IMR-90 (cell line): ENCODE measurements around the gene ARHGAP10. TPM values are rescaled to one million over a fixed set of nuclear protein-coding genes. Genes with fewer than 3 reads are reported as not detected.

Experiments
- ATAC-seq: fragments of 200-7000 bp; cut with Tn5 transposase; 2 replicates; pipeline ENCODE4 v1.9.1; 2020; ENCODE audit warnings: low read depth, mild to moderate bottlenecking, moderate library complexity
- BruUV-seq: library from RNA; stranded (reverse); fragments of 400-500 nt; replicated peaks from 2 replicates; lab custom pipeline; 2021; lab: Mats Ljungman, UMichigan
- CTCF ChIA-PET: fragments of 300-600 bp; formaldehyde crosslinking; extraction: SDS; loops from one replicate; lab custom pipeline; 2021; ENCODE audit warnings: antibody characterized with exemption; lab: Yijun Ruan, JAX
- POLR2A ChIA-PET: fragments of 300-600 bp; sonication (Branson Sonifier 250); formaldehyde crosslinking; loops from one replicate; lab custom pipeline; 2022; ENCODE audit warnings: antibody characterized with exemption; ENCODE audit not compliant: unreplicated experiment; lab: Charles Lee
- DNase-seq: peaks from one replicate; pipeline ENCODE4 v3.0.0; 2013
- H2AFZ ChIP-seq: replicated peaks from 2 replicates; pipeline ENCODE3; 2013; ENCODE audit warnings: low read length, mild to moderate bottlenecking; ENCODE audit not compliant: poor library complexity
- H2AK5ac ChIP-seq: 2 replicates; pipeline ENCODE4 v1.6.1; 2013; ENCODE audit warnings: low read depth, low read length, inconsistent platforms
- H2AK9ac ChIP-seq: replicated peaks from 2 replicates; pipeline ENCODE3; 2013; ENCODE audit warnings: mild to moderate bottlenecking, low read depth, low read length, moderate library complexity; ENCODE audit not compliant: poor library complexity
- H2BK120ac ChIP-seq: 2 replicates; pipeline ENCODE4 v1.6.1; 2013; ENCODE audit warnings: low read depth, low read length, inconsistent platforms
- H2BK15ac ChIP-seq: 3 replicates; pipeline ENCODE4 v1.6.1; 2013; ENCODE audit warnings: low read depth, low read length, inconsistent platforms
- H2BK20ac ChIP-seq: 2 replicates; pipeline ENCODE4 v1.6.1; 2013; ENCODE audit warnings: low read depth, mild to moderate bottlenecking, inconsistent platforms, low read length, moderate library complexity
- H2BK5ac ChIP-seq: 2 replicates; pipeline ENCODE4 v1.6.1; 2013; ENCODE audit warnings: mild to moderate bottlenecking, low read depth, low read length, inconsistent platforms; ENCODE audit not compliant: poor library complexity, severe bottlenecking
- H3K14ac ChIP-seq: replicated peaks from 2 replicates; pipeline ENCODE4 v1.6.1; 2013; ENCODE audit warnings: low read depth, low read length, inconsistent platforms
- H3K18ac ChIP-seq: 2 replicates; pipeline ENCODE4 v1.6.1; 2013; ENCODE audit warnings: low read depth, low read length, control low read depth
- H3K23ac ChIP-seq: 2 replicates; pipeline ENCODE4 v1.6.1; 2013; ENCODE audit warnings: low read depth, low read length, inconsistent platforms
- H3K27ac ChIP-seq: 2 replicates; pipeline ENCODE4 v1.5.1; 2013; ENCODE audit warnings: mild to moderate bottlenecking, control low read depth, low read length; ENCODE audit not compliant: insufficient read depth
- H3K27me3 ChIP-seq: 2 replicates; pipeline ENCODE4 v1.6.1; 2013; ENCODE audit warnings: low read length; ENCODE audit not compliant: control insufficient read depth, insufficient read depth
- H3K36me3 ChIP-seq: 2 replicates; pipeline ENCODE4 v1.6.1; 2013; ENCODE audit warnings: low read length, mixed read lengths; ENCODE audit not compliant: control insufficient read depth, insufficient read depth
- H3K4ac ChIP-seq: 2 replicates; pipeline ENCODE4 v1.6.1; 2013; ENCODE audit warnings: low read depth, low read length, inconsistent platforms
- H3K4me1 ChIP-seq: 2 replicates; pipeline ENCODE4 v1.6.1; 2013; ENCODE audit warnings: low read length, mixed read lengths; ENCODE audit not compliant: control insufficient read depth, insufficient read depth
- H3K4me2 ChIP-seq: 2 replicates; pipeline ENCODE4 v1.6.1; 2013; ENCODE audit warnings: low read depth, mild to moderate bottlenecking, control low read depth, low read length, moderate library complexity
- H3K4me3 ChIP-seq: 2 replicates; pipeline ENCODE4 v1.5.1; 2013; ENCODE audit warnings: low read depth, mild to moderate bottlenecking, control low read depth, low read length, moderate library complexity; ENCODE audit not compliant: insufficient read depth
- H3K56ac ChIP-seq: 2 replicates; pipeline ENCODE4 v1.6.1; 2013; ENCODE audit warnings: low read length, inconsistent platforms; ENCODE audit not compliant: insufficient read depth; ENCODE audit errors: extremely low read depth
- H3K79me1 ChIP-seq, 2 experiments: 2 replicates each; pipeline ENCODE4 v1.6.1; 2013; ENCODE audit warnings: low read length in 2 of 2, inconsistent platforms in 1 of 2, low read depth in 1 of 2
- H3K9ac ChIP-seq: 2 replicates; pipeline ENCODE4 v1.6.1; 2013; ENCODE audit warnings: low read depth, low read length, control low read depth
- H3K9me1 ChIP-seq: 2 replicates; pipeline ENCODE4 v1.6.1; 2013; ENCODE audit warnings: low read length, inconsistent platforms; ENCODE audit not compliant: insufficient read depth
- H3K9me3 ChIP-seq: 2 replicates; pipeline ENCODE4 v1.6.1; 2013; ENCODE audit warnings: low read length; ENCODE audit not compliant: control insufficient read depth, insufficient read depth
- H4K20me1 ChIP-seq: 2 replicates; pipeline ENCODE4 v1.6.1; 2013; ENCODE audit warnings: low read length, inconsistent platforms; ENCODE audit not compliant: insufficient read depth
- H4K5ac ChIP-seq: 2 replicates; pipeline ENCODE4 v1.6.1; 2013; ENCODE audit warnings: mild to moderate bottlenecking, low read depth, low read length, control low read depth
- H4K8ac ChIP-seq, 2 experiments: 2 replicates each; pipeline ENCODE4 v1.6.1; 2013; ENCODE audit warnings: low read depth in 2 of 2, low read length in 2 of 2, control low read depth in 1 of 2, inconsistent platforms in 1 of 2
- H4K91ac ChIP-seq: 2 replicates; pipeline ENCODE4 v1.6.1; 2013; ENCODE audit warnings: low read depth, low read length, inconsistent platforms; ENCODE audit not compliant: insufficient read depth
- BHLHE40 ChIP-seq: fragments of 150-350 bp; IDR thresholded peaks from 2 replicates; pipeline ENCODE4 v1.6.1; 2016; ENCODE audit warnings: mild to moderate bottlenecking, low read depth, low read length
- CEBPB ChIP-seq: IDR thresholded peaks from 2 replicates; pipeline ENCODE4 v1.6.1; 2012; ENCODE audit warnings: low read depth, low read length, improper control_type of control experiment
- CHD1 ChIP-seq: IDR thresholded peaks from 2 replicates; pipeline ENCODE4 v1.6.1; 2012; ENCODE audit warnings: low read depth, low read length, improper control_type of control experiment
- FOS ChIP-seq: fragments of 150-350 bp; IDR thresholded peaks from 2 replicates; pipeline ENCODE4 v1.6.1; 2016; ENCODE audit warnings: low read depth, low read length
- MAFK ChIP-seq: IDR thresholded peaks from 2 replicates; pipeline ENCODE4 v1.6.1; 2012; ENCODE audit warnings: low read depth, low read length, improper control_type of control experiment
- MAZ ChIP-seq: IDR thresholded peaks from 2 replicates; pipeline ENCODE4 v1.6.1; 2012; ENCODE audit warnings: low read depth, mild to moderate bottlenecking, low read length, improper control_type of control experiment, moderate library complexity, borderline replicate concordance
- MXI1 ChIP-seq: IDR thresholded peaks from 2 replicates; pipeline ENCODE4 v1.6.1; 2012; ENCODE audit warnings: low read depth, mild to moderate bottlenecking, low read length, moderate library complexity, borderline replicate concordance
- NFE2L2 ChIP-seq: fragments of 150-350 bp; IDR thresholded peaks from 2 replicates; pipeline ENCODE4 v1.6.1; 2016; ENCODE audit warnings: low read depth, mild to moderate bottlenecking, low read length
- POLR2A ChIP-seq: IDR thresholded peaks from 2 replicates; pipeline ENCODE4 v1.6.1; 2012; ENCODE audit warnings: mild to moderate bottlenecking, low read depth, low read length
- RAD21 ChIP-seq: IDR thresholded peaks from 2 replicates; pipeline ENCODE4 v1.6.1; 2012; ENCODE audit warnings: low read length, improper control_type of control experiment
- RCOR1 ChIP-seq: IDR thresholded peaks from 2 replicates; pipeline ENCODE4 v1.6.1; 2012; ENCODE audit warnings: mild to moderate bottlenecking, low read length, improper control_type of control experiment; ENCODE audit not compliant: insufficient replicate concordance
- RFX5 ChIP-seq: IDR thresholded peaks from 2 replicates; pipeline ENCODE4 v1.8.0; 2012; ENCODE audit warnings: low read depth, mild to moderate bottlenecking, low read length, moderate library complexity
- WGBS, 2 experiments: methylation state at CpG; one replicate each; pipeline versions ENCODE4 v1.1.5 to v1.1.7; 2013; ENCODE audit warnings: missing lambda C conversion rate in 2 of 2; ENCODE audit not compliant: insufficient read length in 1 of 2; ENCODE audit errors: extremely low coverage in 2 of 2; 5-methylcytosine and 5-hydroxymethylcytosine counted together
- dilution Hi-C: fragments of 300-500 bp; cut with HindIII; formaldehyde crosslinking; loops from one replicate; pipeline ENCODE4 v1.14.3; 2018; ENCODE audit warnings: low sequenced_read_pairs; ENCODE audit not compliant: unreplicated experiment
- in situ Hi-C: fragments of 300-500 bp; cut with MboI; formaldehyde crosslinking; loops from 3 replicates; pipeline ENCODE4 v1.14.3; 2019; ENCODE audit warnings: low sequenced_read_pairs, inconsistent platforms, mixed read lengths
- intact Hi-C: fragments of 100-400 bp; cut with micrococcal nuclease; formaldehyde crosslinking; loops from 2 replicates; pipeline ENCODE4 v1.10.0; 2022
- polyA plus RNA-seq, 3 experiments: library from polyadenylated mRNA; depleted of rRNA; stranded (reverse); fragments of >200 nt; gene quantifications; 2 replicates each; pipeline ENCODE4 v1.2.3, GENCODE V29; 2012; ENCODE audit warnings: low replicate concordance in 1 of 3
- total RNA-seq: library from RNA; depleted of rRNA; stranded (reverse); fragments of >200 nt; gene quantifications from 2 replicates; pipeline ENCODE4 v1.2.3, GENCODE V29; 2012
- TF ChIP-seq, protein P1 (sequence below): fragments of 150-350 bp; IDR thresholded peaks from 2 replicates; pipeline ENCODE4 v1.6.1; 2016; ENCODE audit warnings: low read depth, mild to moderate bottlenecking, low read length, moderate library complexity, borderline replicate concordance
- TF ChIP-seq, protein P2 (sequence below): fragments of 150-350 bp; IDR thresholded peaks from 2 replicates; pipeline ENCODE4 v1.6.1; 2017; ENCODE audit warnings: mild to moderate bottlenecking, antibody characterized with exemption, low read length, low read depth
- TF ChIP-seq, protein P3 (sequence below): conservative IDR thresholded peaks from 2 replicates; pipeline ENCODE4 v1.5.1; 2012; ENCODE audit warnings: mild to moderate bottlenecking, low read depth, low read length, improper control_type of control experiment

The ARHGAP10 gene
- total and polyA plus RNA-seq, 2 of the 4 experiments (the other 2 are of a cell fraction), result 27.1 to 29.4 TPM

DNA sequence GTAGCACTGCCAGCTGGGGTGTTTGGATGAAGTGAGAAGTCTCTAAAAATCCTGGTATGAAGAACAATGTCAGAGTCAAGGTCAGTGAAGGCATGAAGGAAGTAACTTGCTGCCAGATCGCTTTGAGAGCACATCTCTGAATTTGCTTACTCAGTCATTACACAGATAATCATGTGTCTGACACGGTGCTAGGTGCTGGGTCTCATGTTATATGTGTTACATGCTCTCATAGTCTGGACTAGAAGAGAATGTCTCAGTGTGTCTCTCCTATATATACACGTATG is 337.9 kb downstream of the ARHGAP10 start:
- Histone ChIP-seq H3K27ac (no peak overlapping the region), H2BK5ac (no peak overlapping the region), H2BK15ac (no peak overlapping the region), H3K14ac (no peak overlapping the region), H2BK120ac (no peak overlapping the region), H3K9me1 (peaks cover 14% of the 10 kb centered on the region), H4K8ac (no peak overlapping the region), H2AK5ac (no peak overlapping the region), H3K56ac (no peak overlapping the region), H4K20me1 (no peaks in the 10 kb centered on the region), H3K9ac (no peak overlapping the region), H4K5ac (no peak overlapping the region), H2AFZ (no peak overlapping the region), H3K4me3 (no peak overlapping the region), H3K4ac (no peak overlapping the region), H3K36me3 (peaks cover 24% of the 10 kb centered on the region), H3K18ac (no peak overlapping the region), H2BK20ac (no peak overlapping the region), H2AK9ac (no peak overlapping the region), H3K4me1 (peaks cover 6% of the 10 kb centered on the region; the same call in 1 of the 2 replicates), H3K9me3 (peaks cover 4% of the 10 kb centered on the region; the same call in 1 of the 2 replicates), H3K4me2 (no peak overlapping the region), H3K23ac (no peak overlapping the region), H3K79me1 (peaks cover 14 to 44% of the 10 kb centered on the region in 2 experiments), H3K27me3 (no peaks in the 10 kb centered on the region), H4K91ac (no peak overlapping the region)
- in situ Hi-C loops, result no loop called here
- POLR2A ChIA-PET, result no interaction called here
- no peak for ATAC-seq
- BruUV-seq, result no TSS peak
- WGBS, 2 experiments, result no CpG with 5 or more reads among the region's 3 CpGs
- intact Hi-C loops, result no loop called here
- dilution Hi-C loops, result no loop called here
- DNase-seq, result no peak
- CTCF ChIA-PET, result no interaction called here
- no peak for TF ChIP-seq MXI1
- no peak for TF ChIP-seq CEBPB
- no peak for TF ChIP-seq RAD21
- TF ChIP-seq, protein P1, sequence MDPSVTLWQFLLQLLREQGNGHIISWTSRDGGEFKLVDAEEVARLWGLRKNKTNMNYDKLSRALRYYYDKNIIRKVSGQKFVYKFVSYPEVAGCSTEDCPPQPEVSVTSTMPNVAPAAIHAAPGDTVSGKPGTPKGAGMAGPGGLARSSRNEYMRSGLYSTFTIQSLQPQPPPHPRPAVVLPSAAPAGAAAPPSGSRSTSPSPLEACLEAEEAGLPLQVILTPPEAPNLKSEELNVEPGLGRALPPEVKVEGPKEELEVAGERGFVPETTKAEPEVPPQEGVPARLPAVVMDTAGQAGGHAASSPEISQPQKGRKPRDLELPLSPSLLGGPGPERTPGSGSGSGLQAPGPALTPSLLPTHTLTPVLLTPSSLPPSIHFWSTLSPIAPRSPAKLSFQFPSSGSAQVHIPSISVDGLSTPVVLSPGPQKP, result no peak
- TF ChIP-seq RCOR1, result no peak
- TF ChIP-seq POLR2A, result no peak
- TF ChIP-seq, protein P2, sequence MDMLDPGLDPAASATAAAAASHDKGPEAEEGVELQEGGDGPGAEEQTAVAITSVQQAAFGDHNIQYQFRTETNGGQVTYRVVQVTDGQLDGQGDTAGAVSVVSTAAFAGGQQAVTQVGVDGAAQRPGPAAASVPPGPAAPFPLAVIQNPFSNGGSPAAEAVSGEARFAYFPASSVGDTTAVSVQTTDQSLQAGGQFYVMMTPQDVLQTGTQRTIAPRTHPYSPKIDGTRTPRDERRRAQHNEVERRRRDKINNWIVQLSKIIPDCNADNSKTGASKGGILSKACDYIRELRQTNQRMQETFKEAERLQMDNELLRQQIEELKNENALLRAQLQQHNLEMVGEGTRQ, result no peak
- TF ChIP-seq BHLHE40, result no peak
- TF ChIP-seq NFE2L2, result no peak
- TF ChIP-seq FOS, result no peak
- TF ChIP-seq, protein P3, sequence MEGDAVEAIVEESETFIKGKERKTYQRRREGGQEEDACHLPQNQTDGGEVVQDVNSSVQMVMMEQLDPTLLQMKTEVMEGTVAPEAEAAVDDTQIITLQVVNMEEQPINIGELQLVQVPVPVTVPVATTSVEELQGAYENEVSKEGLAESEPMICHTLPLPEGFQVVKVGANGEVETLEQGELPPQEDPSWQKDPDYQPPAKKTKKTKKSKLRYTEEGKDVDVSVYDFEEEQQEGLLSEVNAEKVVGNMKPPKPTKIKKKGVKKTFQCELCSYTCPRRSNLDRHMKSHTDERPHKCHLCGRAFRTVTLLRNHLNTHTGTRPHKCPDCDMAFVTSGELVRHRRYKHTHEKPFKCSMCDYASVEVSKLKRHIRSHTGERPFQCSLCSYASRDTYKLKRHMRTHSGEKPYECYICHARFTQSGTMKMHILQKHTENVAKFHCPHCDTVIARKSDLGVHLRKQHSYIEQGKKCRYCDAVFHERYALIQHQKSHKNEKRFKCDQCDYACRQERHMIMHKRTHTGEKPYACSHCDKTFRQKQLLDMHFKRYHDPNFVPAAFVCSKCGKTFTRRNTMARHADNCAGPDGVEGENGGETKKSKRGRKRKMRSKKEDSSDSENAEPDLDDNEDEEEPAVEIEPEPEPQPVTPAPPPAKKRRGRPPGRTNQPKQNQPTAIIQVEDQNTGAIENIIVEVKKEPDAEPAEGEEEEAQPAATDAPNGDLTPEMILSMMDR, result no peak
- TF ChIP-seq CHD1, result no peak
- TF ChIP-seq RFX5, result no peak
- TF ChIP-seq MAZ, result no peak
- TF ChIP-seq MAFK, result no peak
